Gastrocnemius medialis (tissue), 4 donors: ENCODE results near the gene MAB21L3. TPM values are rescaled to one million over a fixed set of nuclear protein-coding genes. Genes with fewer than 3 reads are reported as not detected.

Source experiments
- ATAC-seq, 2 donors: fragments of 150-250 bp; one replicate each; pipeline ENCODE4 v1.9.1; 2016
- DNase-seq, 2 donors: peaks; one replicate each; pipeline ENCODE4 v3.0.0-alpha.2; 2019
- H3K27ac ChIP-seq, 4 donors: fragments of 200-600 bp; sonication (generic); 1 replicate in 1 of 4; 2 replicates in 3 of 4; pipeline ENCODE4 v1.5.1; 2016 to 2018; ENCODE audit warnings: mild to moderate bottlenecking in 2 of 4, moderate library complexity in 1 of 4
- H3K27me3 ChIP-seq, 3 donors: fragments of 200-600 bp; sonication (generic) in 2 of 3; 1 replicate in 1 of 3; 2 replicates in 2 of 3; pipeline versions ENCODE4 v1.5.1 to v1.6.0; 2016 to 2019; ENCODE audit warnings: mild to moderate bottlenecking in 1 of 3, moderate library complexity in 1 of 3
- H3K36me3 ChIP-seq, 2 donors: fragments of 200-600 bp; sonication (generic) in 1 of 2; one replicate each; pipeline ENCODE4 v1.5.1; 2017 to 2018
- H3K4me1 ChIP-seq, 2 donors: fragments of 200-600 bp; sonication (generic) in 1 of 2; one replicate each; pipeline ENCODE4 v1.5.1; 2016 to 2017; ENCODE audit warnings: mild to moderate bottlenecking in 2 of 2
- H3K4me3 ChIP-seq, 4 donors: fragments of 200-600 bp; sonication (generic) in 3 of 4; 1 replicate in 1 of 4; 2 replicates in 3 of 4; pipeline ENCODE4 v1.5.1; 2016 to 2019; ENCODE audit warnings: mild to moderate bottlenecking in 2 of 4
- H3K9me3 ChIP-seq, 3 donors: fragments of 200-600 bp; sonication (generic) in 2 of 3; 1 replicate in 1 of 3; 2 replicates in 2 of 3; pipeline ENCODE4 v1.5.1; 2016 to 2019
- CTCF ChIP-seq, 5 experiments: fragments of 450-650 bp in 3 of 5; fragments of 200-600 bp in 2 of 5; sonication (generic) in 2 of 5; IDR thresholded peaks in 4 of 5; conservative IDR thresholded peaks in 1 of 5; 1 replicate in 4 of 5; 2 replicates in 1 of 5; pipeline ENCODE4 v1.5.1; 2016 to 2019; ENCODE audit warnings: antibody characterized with exemption in 5 of 5, mild to moderate bottlenecking in 3 of 5, moderate library complexity in 3 of 5
- POLR2A ChIP-seq, 2 donors: fragments of 450-650 bp; IDR thresholded peaks; one replicate each; pipeline ENCODE4 v1.6.1; 2017; ENCODE audit warnings: antibody characterized with exemption in 2 of 2, mild to moderate bottlenecking in 2 of 2, moderate library complexity in 2 of 2
- in situ Hi-C, 4 donors: fragments of 200-750 bp; cut with MboI; loops; one replicate each; pipeline versions ENCODE4 v1.15.0 to v1.8.0; 2017; ENCODE audit warnings: low sequenced_read_pairs in 4 of 4
- intact Hi-C: fragments of 100-400 bp; cut with DNase I; formaldehyde crosslinking; loops from one replicate; pipeline ENCODE4 v1.15.1; 2023; ENCODE audit warnings: low total_unique reads
- total RNA-seq, 4 donors: library from RNA; depleted of rRNA; stranded (reverse); fragments of >200 nt; gene quantifications; one replicate each; pipeline versions ENCODE4 v1.1.0 to v1.2.3, GENCODE V29; 2016

Gene MAB21L3
- total RNA-seq, 4 donors from 2014 or later: 0.07 to 2.0 (median 0.16) TPM; not detected in 1

GRCh38 chr1:116159177-116159576, 48.0 kb downstream of the MAB21L3 start:
- in situ Hi-C loops (loop anchor here in 1 of 4 donors (25.0 kb wide), 1 partner anchor 203 kb away; the partner anchor contains the start of gene ATP1A1), intact Hi-C loops (no loop called here)
- H3K9me3 ChIP-seq: no peaks in the 10 kb centered on the region
- H3K4me3 ChIP-seq: no peak overlapping the region
- no peaks in the 10 kb centered on the region for H3K27me3 ChIP-seq
- ATAC-seq (no peak), DNase-seq (no peak)
- H3K36me3 ChIP-seq: no peaks in the 10 kb centered on the region
- no peaks in the 10 kb centered on the region for H3K4me1 ChIP-seq
- TF ChIP-seq POLR2A (IDR thresholded peaks at IDR 0.05) (no peak), CTCF (IDR thresholded peaks at IDR 0.05 in 4 of 5, conservative IDR thresholded peaks at IDR 0.05 in 1 of 5) (no peak)
- H3K27ac ChIP-seq: no peak overlapping the region

- Histone ChIP-seq H3K36me3 (no peaks in the 10 kb centered on the region), H3K9me3 (no peaks in the 10 kb centered on the region), H3K4me1 (no peaks in the 10 kb centered on the region), H3K27ac (no peak overlapping the region), H3K4me3 (no peak overlapping the region), H3K27me3 (no peaks in the 10 kb centered on the region)
- ATAC-seq (no peak), DNase-seq (no peak)
- in situ Hi-C loops (loop anchor here in 1 of 4 donors (25.0 kb wide), 1 partner anchor 203 kb away; the partner anchor contains the start of gene ATP1A1), intact Hi-C loops (no loop called here)
- TF ChIP-seq POLR2A (IDR thresholded peaks at IDR 0.05) (no peak), CTCF (IDR thresholded peaks at IDR 0.05 in 4 of 5, conservative IDR thresholded peaks at IDR 0.05 in 1 of 5) (no peak)
Measured at GRCh38 chr1:116159611-116160010, 48.4 kb downstream of the MAB21L3 start.

- no peaks in the 10 kb centered on the region for H3K9me3 ChIP-seq
- no peaks in the 10 kb centered on the region for H3K27me3 ChIP-seq
- no peak for ATAC-seq
- intact Hi-C loops: no loop called here
- in situ Hi-C loops: loop anchor here in 1 of 4 donors (25.0 kb wide), 1 partner anchor 201 kb away; the partner anchor contains the start of gene ATP1A1
- H3K27ac ChIP-seq: no peak overlapping the region
- H3K4me1 ChIP-seq: peaks cover 0 to 11% of the 10 kb centered on the region in 2 donors
- no peaks in the 10 kb centered on the region for H3K36me3 ChIP-seq
- no peak for DNase-seq
- no peak for TF ChIP-seq CTCF (IDR thresholded peaks at IDR 0.05 in 4 of 5, conservative IDR thresholded peaks at IDR 0.05 in 1 of 5)
- TF ChIP-seq POLR2A (IDR thresholded peaks at IDR 0.05): no peak
- H3K4me3 ChIP-seq: no peak overlapping the region
Measured at GRCh38 chr1:116161390-116161789, 50.2 kb downstream of the MAB21L3 start.

GRCh38 chr1:116161877-116162390, 50.7 kb downstream of the MAB21L3 start:
- H3K36me3 ChIP-seq: no peaks in the 10 kb centered on the region
- H3K27ac ChIP-seq: no peak overlapping the region
- intact Hi-C loops: no loop called here
- TF ChIP-seq POLR2A (IDR thresholded peaks at IDR 0.05) (no peak), CTCF (IDR thresholded peaks at IDR 0.05 in 4 of 5, conservative IDR thresholded peaks at IDR 0.05 in 1 of 5) (no peak)
- H3K4me1 ChIP-seq: peaks cover 0 to 13% of the 10 kb centered on the region in 2 donors
- no peak for DNase-seq
- no peaks in the 10 kb centered on the region for H3K27me3 ChIP-seq
- H3K9me3 ChIP-seq: no peaks in the 10 kb centered on the region
- in situ Hi-C loops: loop anchor here in 1 of 4 donors (25.0 kb wide), 1 partner anchor 200 kb away; the partner anchor contains the start of gene ATP1A1
- H3K4me3 ChIP-seq: no peak overlapping the region
- no peak for ATAC-seq
